ENCODE measurements around the gene LY6G5C.

GRCh38 chr6:31728767-31729514 is 48.1 kb upstream of the LY6G5C start, which contains the start of gene DDAH2:
- TF ChIP-seq, protein P1, sequence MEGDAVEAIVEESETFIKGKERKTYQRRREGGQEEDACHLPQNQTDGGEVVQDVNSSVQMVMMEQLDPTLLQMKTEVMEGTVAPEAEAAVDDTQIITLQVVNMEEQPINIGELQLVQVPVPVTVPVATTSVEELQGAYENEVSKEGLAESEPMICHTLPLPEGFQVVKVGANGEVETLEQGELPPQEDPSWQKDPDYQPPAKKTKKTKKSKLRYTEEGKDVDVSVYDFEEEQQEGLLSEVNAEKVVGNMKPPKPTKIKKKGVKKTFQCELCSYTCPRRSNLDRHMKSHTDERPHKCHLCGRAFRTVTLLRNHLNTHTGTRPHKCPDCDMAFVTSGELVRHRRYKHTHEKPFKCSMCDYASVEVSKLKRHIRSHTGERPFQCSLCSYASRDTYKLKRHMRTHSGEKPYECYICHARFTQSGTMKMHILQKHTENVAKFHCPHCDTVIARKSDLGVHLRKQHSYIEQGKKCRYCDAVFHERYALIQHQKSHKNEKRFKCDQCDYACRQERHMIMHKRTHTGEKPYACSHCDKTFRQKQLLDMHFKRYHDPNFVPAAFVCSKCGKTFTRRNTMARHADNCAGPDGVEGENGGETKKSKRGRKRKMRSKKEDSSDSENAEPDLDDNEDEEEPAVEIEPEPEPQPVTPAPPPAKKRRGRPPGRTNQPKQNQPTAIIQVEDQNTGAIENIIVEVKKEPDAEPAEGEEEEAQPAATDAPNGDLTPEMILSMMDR (optimal IDR thresholded peaks at IDR 0.05 in 1 of 3, IDR thresholded peaks at IDR 0.05 in 1 of 3, conservative IDR thresholded peaks at IDR 0.05 in 1 of 3; ENCODE audit: extremely low read depth in 1 of 3, insufficient read depth in 2 of 3, low read length in 3 of 3), result peak in 2 of 3 experiments; percentile 53 to 61
- TF ChIP-seq EZH2 (IDR thresholded peaks at IDR 0.05; ENCODE audit: low read length), result no peak

Measured in keratinocyte (primary cell).